ENCODE measurements around the gene ZNF223. TPM values are rescaled to one million over a fixed set of nuclear protein-coding genes. Genes with fewer than 3 reads are reported as not detected.

Gene ZNF223
- polyA plus RNA-seq, 1 of the 3 experiments (the other 2 are of a cell fraction), result 2.7 TPM

- TF ChIP-seq REST (IDR thresholded peaks at IDR 0.05; ENCODE audit: low read depth, low read length) (no peak), RXRA (IDR thresholded peaks at IDR 0.05; ENCODE audit: borderline replicate concordance, low read depth) (no peak), TAF1 (IDR thresholded peaks at IDR 0.05; ENCODE audit: borderline replicate concordance, low read depth, low read length) (no peak)
Observed at GRCh38 chr19:44003461-44004009, 48.3 kb upstream of the ZNF223 start (continued).

GRCh38 chr19:44005973-44006372 is 45.9 kb upstream of the ZNF223 start:
- Histone ChIP-seq H3K79me2 (ENCODE audit: insufficient read depth) (peaks cover 32% of the 10 kb centered on the region), H3K27ac (ENCODE audit: low read depth in 2 of 2, low read length in 1 of 2) (no peak overlapping the region), H3K4me3 (ENCODE audit: low read depth in 2 of 2, low read length in 1 of 2) (no peak overlapping the region), H2AFZ (ENCODE audit: low read depth) (no peak overlapping the region), H3K9ac (no peak overlapping the region), H4K20me1 (ENCODE audit: insufficient read depth) (no peaks in the 10 kb centered on the region), H3K27me3 (ENCODE audit: insufficient read depth) (no peaks in the 10 kb centered on the region), H3K4me1 (ENCODE audit: control insufficient read depth in 1 of 2, insufficient read depth in 2 of 2, low read depth in 1 of 2, low read length in 1 of 2) (peaks cover 0 to 11% of the 10 kb centered on the region in 2 experiments; a peak in 2 of 4 replicates), H3K4me2 (no peak overlapping the region), H3F3A (replicated peaks; ENCODE audit: insufficient read depth) (no peaks in the 10 kb centered on the region), H3K9me3 (no peaks in the 10 kb centered on the region), H3K9me2 (no peaks in the 10 kb centered on the region), H3K36me3 (replicated peaks in 1 of 2; ENCODE audit: control insufficient read depth in 1 of 2, insufficient read depth in 2 of 2, low read length in 1 of 2) (peaks cover 40 to 45% of the 10 kb centered on the region in 2 experiments)
- WGBS (ENCODE audit: low lambda C conversion rate), result 100% methylated on average over 1 of the region's 1 CpG
- no peak for DNase-seq
- CTCF ChIA-PET, result no interaction called here
- POLR2A ChIA-PET, result no interaction called here
- no peak for TF ChIP-seq RCOR1 (IDR thresholded peaks at IDR 0.05; ENCODE audit: low read length)
- no peak for TF ChIP-seq JUND (IDR thresholded peaks at IDR 0.05)
- no peak for TF ChIP-seq NRF1 (IDR thresholded peaks at IDR 0.05; ENCODE audit: low read depth, low read length)
- no peak for TF ChIP-seq FOXJ3 (CRISPR knock-in tag; IDR thresholded peaks at IDR 0.05)
- no peak for TF ChIP-seq RAD21 (IDR thresholded peaks at IDR 0.05; ENCODE audit: low read length)
- TF ChIP-seq CHD2 (IDR thresholded peaks at IDR 0.05; ENCODE audit: low read length, partially characterized antibody), result no peak
- TF ChIP-seq MAX (IDR thresholded peaks at IDR 0.05; ENCODE audit: low read depth), result no peak
- TF ChIP-seq CTCF (IDR thresholded peaks at IDR 0.05), result no peak
- no peak for TF ChIP-seq PBX3 (IDR thresholded peaks at IDR 0.05)
- no peak for TF ChIP-seq MXI1 (IDR thresholded peaks at IDR 0.05; ENCODE audit: low read depth, low read length)
- TF ChIP-seq GATA2 (CRISPR knock-in tag; IDR thresholded peaks at IDR 0.05), result no peak
- no peak for TF ChIP-seq FOSL2 (IDR thresholded peaks at IDR 0.05; ENCODE audit: borderline replicate concordance, low read depth)
- TF ChIP-seq NFIC (IDR thresholded peaks at IDR 0.05; ENCODE audit: borderline replicate concordance), result no peak
- no peak for TF ChIP-seq EZH2phosphoT487 (IDR thresholded peaks at IDR 0.05; ENCODE audit: borderline replicate concordance, low read depth)
- no peak for TF ChIP-seq EP300 (IDR thresholded peaks at IDR 0.05; ENCODE audit: borderline replicate concordance in 1 of 2, low read depth in 1 of 2, low read length in 1 of 2)
- no peak for TF ChIP-seq USF1 (IDR thresholded peaks at IDR 0.05; ENCODE audit: borderline replicate concordance, low read depth)
- no peak for TF ChIP-seq SIN3A (IDR thresholded peaks at IDR 0.05; ENCODE audit: borderline replicate concordance, low read depth, low read length)
- no peak for TF ChIP-seq REST (IDR thresholded peaks at IDR 0.05; ENCODE audit: low read depth, low read length)

Measured in SK-N-SH (cell line).